Effector memory CD8-positive, alpha-beta T cell (primary cell): ENCODE results near the gene MRTFB.

Source experiments
- ATAC-seq: fragments of 150-1000 bp; cut with Tn5 transposase; replicated peaks from 2 replicates; pipeline ENCODE4 v1.10.0; 2021; ENCODE audit warnings: mild to moderate bottlenecking, moderate library complexity
- DNase-seq, 3 experiments: peaks; one replicate each; pipeline ENCODE4 v3.0.0; 2021
- H3K27ac Mint-ChIP-seq, 2 donors: one replicate each; pipeline ENCODE4 v1.8.0; 2022; ENCODE audit warnings: mild to moderate bottlenecking in 2 of 2, mixed read lengths in 2 of 2, moderate library complexity in 2 of 2
- H3K27me3 Mint-ChIP-seq, 2 donors: one replicate each; pipeline ENCODE4 v1.8.0; 2022; ENCODE audit warnings: mixed read lengths in 2 of 2
- H3K36me3 Mint-ChIP-seq: one replicate; pipeline ENCODE4 v1.8.0; 2022; ENCODE audit warnings: mild to moderate bottlenecking, moderate library complexity, mixed read lengths; ENCODE audit not compliant: insufficient read depth
- H3K4me1 Mint-ChIP-seq, 2 donors: one replicate each; pipeline ENCODE4 v1.8.0; 2022; ENCODE audit warnings: low read depth in 2 of 2, mixed read lengths in 2 of 2
- H3K4me3 Mint-ChIP-seq, 2 donors: one replicate each; pipeline ENCODE4 v1.8.0; 2022; ENCODE audit warnings: mild to moderate bottlenecking in 2 of 2, mixed read lengths in 2 of 2, moderate library complexity in 2 of 2
- H3K9me3 Mint-ChIP-seq, 2 donors: one replicate each; pipeline ENCODE4 v1.8.0; 2022; ENCODE audit warnings: mixed read lengths in 2 of 2

MRTFB gene

GRCh38 chr16:14264327-14264943 is 193.3 kb downstream of the MRTFB start:
- H3K4me3 Mint-ChIP-seq: no peak overlapping the region
- no peaks in the 10 kb centered on the region for H3K27me3 Mint-ChIP-seq
- no peak overlapping the region for H3K27ac Mint-ChIP-seq
- H3K4me1 Mint-ChIP-seq: no peaks in the 10 kb centered on the region
- peaks cover 0 to 3% of the 10 kb centered on the region in 2 donors for H3K9me3 Mint-ChIP-seq
- ATAC-seq (no peak), DNase-seq (no peak)
- H3K36me3 Mint-ChIP-seq: peaks cover 14% of the 10 kb centered on the region

- DNase-seq (no peak), ATAC-seq (no peak)
- H3K36me3 Mint-ChIP-seq: peaks cover 3% of the 10 kb centered on the region
- H3K4me1 Mint-ChIP-seq: no peaks in the 10 kb centered on the region
- H3K27me3 Mint-ChIP-seq: peaks cover 0 to 14% of the 10 kb centered on the region in 2 donors
- no peak overlapping the region for H3K27ac Mint-ChIP-seq
- H3K4me3 Mint-ChIP-seq: no peak overlapping the region
- H3K9me3 Mint-ChIP-seq: peaks cover 0 to 7% of the 10 kb centered on the region in 2 donors
Observed at GRCh38 chr16:14268073-14268472, 197.0 kb downstream of the MRTFB start.

GRCh38 chr16:14275934-14276333 is 204.8 kb downstream of the MRTFB start:
- Mint-ChIP-seq H3K9me3 (no peaks in the 10 kb centered on the region), H3K4me3 (no peak overlapping the region), H3K27me3 (peaks cover 0 to 17% of the 10 kb centered on the region in 2 donors)

GRCh38 chr16:14278749-14279148 is 207.6 kb downstream of the MRTFB start:
- no peaks in the 10 kb centered on the region for H3K9me3 Mint-ChIP-seq
- H3K4me1 Mint-ChIP-seq: no peaks in the 10 kb centered on the region
- H3K27me3 Mint-ChIP-seq: peaks cover 0 to 9% of the 10 kb centered on the region in 2 donors
- no peak overlapping the region for H3K4me3 Mint-ChIP-seq
- no peak overlapping the region for H3K27ac Mint-ChIP-seq
- H3K36me3 Mint-ChIP-seq: no peaks in the 10 kb centered on the region
- ATAC-seq (no peak), DNase-seq (no peak)

More at GRCh38 chr16:14275934-14276333, 204.8 kb downstream of the MRTFB start:
- no peak overlapping the region for H3K27ac Mint-ChIP-seq
- no peak for DNase-seq
- H3K36me3 Mint-ChIP-seq: no peaks in the 10 kb centered on the region
- no peak for ATAC-seq
- H3K4me1 Mint-ChIP-seq: no peaks in the 10 kb centered on the region

- Mint-ChIP-seq H3K4me1 (peaks cover 0 to 10% of the 10 kb centered on the region in 2 donors), H3K36me3 (peaks cover 16% of the 10 kb centered on the region), H3K27ac (no peak overlapping the region), H3K9me3 (no peaks in the 10 kb centered on the region), H3K27me3 (no peaks in the 10 kb centered on the region), H3K4me3 (no peak overlapping the region)
- ATAC-seq: no peak
- no peak for DNase-seq
Observed at GRCh38 chr16:14280541-14280940, 209.4 kb downstream of the MRTFB start.

GRCh38 chr16:14283786-14284185 is 212.7 kb downstream of the MRTFB start:
- DNase-seq (no peak), ATAC-seq (no peak)
- Mint-ChIP-seq H3K27ac (peak overlapping the region in 1 of 2 donors; percentile 98), H3K36me3 (peaks cover 41% of the 10 kb centered on the region), H3K27me3 (no peaks in the 10 kb centered on the region), H3K4me3 (no peak overlapping the region), H3K9me3 (peaks cover 0 to 2% of the 10 kb centered on the region in 2 donors), H3K4me1 (peaks cover 12 to 15% of the 10 kb centered on the region in 2 donors)

GRCh38 chr16:14284371-14284770 is 213.3 kb downstream of the MRTFB start:
- Mint-ChIP-seq H3K4me3 (peak overlapping the region in 1 of 2 donors; percentile 88), H3K27ac (peak overlapping the region; percentile 96 to 98)

GRCh38 chr16:14284930-14285512 is 213.9 kb downstream of the MRTFB start:
- peaks cover 41% of the 10 kb centered on the region for H3K36me3 Mint-ChIP-seq
- ATAC-seq (peak; percentile 51), DNase-seq (peak in 1 of 3 experiments; percentile 38)
- H3K27me3 Mint-ChIP-seq: no peaks in the 10 kb centered on the region
- H3K27ac Mint-ChIP-seq: peak overlapping the region; percentile 96 to 98
- peaks cover 5 to 14% of the 10 kb centered on the region in 2 donors for H3K9me3 Mint-ChIP-seq
- peaks cover 12 to 15% of the 10 kb centered on the region in 2 donors for H3K4me1 Mint-ChIP-seq
- H3K4me3 Mint-ChIP-seq: peak overlapping the region; percentile 88 to 91

More at GRCh38 chr16:14284371-14284770, 213.3 kb downstream of the MRTFB start:
- Mint-ChIP-seq H3K36me3 (peaks cover 41% of the 10 kb centered on the region), H3K9me3 (peaks cover 3 to 7% of the 10 kb centered on the region in 2 donors), H3K4me1 (peaks cover 12 to 15% of the 10 kb centered on the region in 2 donors), H3K27me3 (no peaks in the 10 kb centered on the region)
- ATAC-seq: no peak
- no peak for DNase-seq

GRCh38 chr16:14285513-14286367 is 214.6 kb downstream of the MRTFB start:
- peaks cover 6 to 15% of the 10 kb centered on the region in 2 donors for H3K9me3 Mint-ChIP-seq
- H3K36me3 Mint-ChIP-seq: peaks cover 41% of the 10 kb centered on the region
- peak; percentile 94 to 98 (median 97) for DNase-seq
- peak overlapping the region; percentile 88 to 91 for H3K4me3 Mint-ChIP-seq
- peak; percentile 77 for ATAC-seq
- H3K27me3 Mint-ChIP-seq: no peaks in the 10 kb centered on the region
- H3K4me1 Mint-ChIP-seq: peaks cover 12 to 15% of the 10 kb centered on the region in 2 donors
- peak overlapping the region; percentile 96 to 98 for H3K27ac Mint-ChIP-seq

- H3K4me1 Mint-ChIP-seq: peaks cover 12 to 15% of the 10 kb centered on the region in 2 donors
- H3K4me3 Mint-ChIP-seq: peak overlapping the region; percentile 88 to 91
- ATAC-seq (peak; percentile 38), DNase-seq (peak; percentile 27 to 47 (median 40))
- H3K27ac Mint-ChIP-seq: peak overlapping the region; percentile 96 to 98
- H3K27me3 Mint-ChIP-seq: no peaks in the 10 kb centered on the region
- peaks cover 41% of the 10 kb centered on the region for H3K36me3 Mint-ChIP-seq
- peaks cover 6 to 15% of the 10 kb centered on the region in 2 donors for H3K9me3 Mint-ChIP-seq
Observed at GRCh38 chr16:14286368-14287230, 215.5 kb downstream of the MRTFB start.

GRCh38 chr16:14289692-14290340 is 218.7 kb downstream of the MRTFB start:
- H3K27ac Mint-ChIP-seq: no peak overlapping the region
- DNase-seq: peak in 1 of 3 experiments; percentile 23
- peaks cover 33% of the 10 kb centered on the region for H3K36me3 Mint-ChIP-seq
- no peak overlapping the region for H3K4me3 Mint-ChIP-seq
- H3K9me3 Mint-ChIP-seq: peaks cover 6 to 15% of the 10 kb centered on the region in 2 donors
- H3K27me3 Mint-ChIP-seq: no peaks in the 10 kb centered on the region
- ATAC-seq: no peak
- peaks cover 10 to 12% of the 10 kb centered on the region in 2 donors for H3K4me1 Mint-ChIP-seq

GRCh38 chr16:14291286-14291685 is 220.2 kb downstream of the MRTFB start:
- H3K4me1 Mint-ChIP-seq: peaks cover 3 to 8% of the 10 kb centered on the region in 2 donors
- H3K4me3 Mint-ChIP-seq: no peak overlapping the region
- DNase-seq (no peak), ATAC-seq (no peak)
- H3K36me3 Mint-ChIP-seq: peaks cover 18% of the 10 kb centered on the region
- H3K9me3 Mint-ChIP-seq: peaks cover 6 to 15% of the 10 kb centered on the region in 2 donors
- H3K27ac Mint-ChIP-seq: no peak overlapping the region
- H3K27me3 Mint-ChIP-seq: no peaks in the 10 kb centered on the region
